Activated CD8-positive, alpha-beta memory T cell treated with anti-CD3 and anti-CD28 coated beads, Interleukin-2, amount 50 U/mL, for 4 hours (primary cell): ENCODE data around the gene SLFN12.
A peak's percentile ranks its signal among the peaks of the same experiment; 100 is the strongest.
"Not testable (repeated sequence)": the region's sequence is repeated elsewhere in the genome, so short reads cannot be mapped to it uniquely, and the experiment has no call there.

Experiments
- DNase-seq: peaks from one replicate; pipeline ENCODE4 v3.0.0-alpha.2; 2020

SLFN12 gene

GRCh38 chr17:35407531-35407930, 24.8 kb downstream of the SLFN12 start:
- no peak for DNase-seq

DNA sequence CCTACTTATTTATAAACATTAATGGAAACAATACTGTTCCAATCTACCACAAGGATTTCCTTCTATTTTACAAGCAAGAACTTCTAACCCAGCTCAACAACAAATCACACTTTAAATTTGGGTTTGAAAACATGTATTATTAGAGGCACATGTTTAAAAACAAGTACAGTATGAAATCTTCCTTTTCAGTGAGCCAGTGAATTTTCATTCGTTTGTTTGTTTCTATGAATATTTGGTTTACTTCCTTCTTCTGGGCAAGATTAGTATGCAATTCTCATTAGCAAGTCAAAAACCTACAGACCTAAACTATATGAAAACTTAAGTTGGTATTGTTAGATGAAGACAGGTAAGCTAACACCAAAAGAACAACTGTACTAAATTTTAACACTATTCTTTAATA, 25.7 kb downstream of the SLFN12 start:
- DNase-seq = no peak

DNA sequence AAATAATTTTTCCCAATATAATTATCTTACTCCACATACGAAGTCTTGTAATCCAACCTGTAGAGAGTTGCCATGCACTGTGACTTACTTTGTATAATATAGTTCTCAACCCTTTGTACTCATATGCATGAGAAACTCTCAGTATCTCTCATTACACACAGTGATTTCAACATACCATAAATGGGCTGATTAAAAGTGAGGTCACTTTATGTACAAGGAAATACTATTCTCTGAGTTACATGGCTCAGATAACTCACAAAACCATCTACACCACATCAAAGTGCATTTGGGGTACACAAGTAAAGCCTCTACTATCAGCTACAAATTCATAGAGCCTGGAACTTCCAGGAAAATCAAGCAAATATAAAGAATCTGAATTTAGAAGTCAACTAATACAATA, 27.9 kb downstream of the SLFN12 start:
- DNase-seq = no peak

GRCh38 chr17:35393783-35394182, 38.5 kb downstream of the SLFN12 start:
- not testable (repeated sequence) for DNase-seq

- no peak for DNase-seq
Observed at GRCh38 chr17:35390663-35391062, 41.6 kb downstream of the SLFN12 start.

- DNase-seq = no peak
Observed at GRCh38 chr17:35390156-35390555, 42.1 kb downstream of the SLFN12 start.

DNA sequence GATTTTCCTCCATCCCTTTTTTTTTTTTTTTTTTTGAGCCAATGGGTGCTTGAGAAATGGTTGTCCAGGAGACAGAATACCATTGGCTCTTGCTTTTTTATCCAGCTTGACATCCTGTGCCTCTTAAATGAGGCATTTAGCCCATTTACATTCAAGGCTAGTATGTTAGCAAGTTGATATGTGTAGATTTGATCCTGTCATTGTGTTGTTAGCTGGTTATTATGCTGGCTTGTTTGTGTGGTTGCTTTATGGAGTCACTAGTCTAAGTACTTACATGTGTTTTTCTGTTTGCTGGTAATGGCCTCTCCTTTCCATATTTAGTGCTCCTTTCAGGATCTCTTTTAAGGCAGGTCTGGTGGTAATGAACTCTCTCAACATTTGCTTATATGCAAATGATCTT, 44.8 kb downstream of the SLFN12 start:
- no peak for DNase-seq

- DNase-seq = no peak
Observed at GRCh38 chr17:35377706-35378105, 54.6 kb downstream of the SLFN12 start.

GRCh38 chr17:35377068-35377467, 55.2 kb downstream of the SLFN12 start:
- DNase-seq = no peak

DNA sequence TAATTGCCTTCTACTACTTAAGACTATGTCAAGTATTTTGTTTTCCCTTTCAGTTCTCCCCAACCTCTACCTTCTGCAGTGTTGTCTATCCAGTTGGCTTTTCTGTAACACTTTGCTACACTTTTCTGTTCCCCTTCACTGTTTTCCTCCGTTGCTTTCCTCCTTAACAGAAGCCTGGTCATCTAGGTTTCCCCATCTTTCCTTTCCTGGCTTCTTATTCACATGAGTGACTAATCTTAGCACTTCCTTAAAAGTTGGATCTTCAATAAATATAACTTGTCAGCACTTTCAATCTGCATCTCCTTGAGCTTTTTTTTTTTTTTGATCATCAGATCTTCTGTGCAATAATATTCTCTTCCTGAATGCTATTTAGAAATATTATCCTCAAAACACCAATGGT, 56.1 kb downstream of the SLFN12 start:
- DNase-seq = no peak

- no peak for DNase-seq
Observed at GRCh38 chr17:35374766-35375344, 57.4 kb downstream of the SLFN12 start.

GRCh38 chr17:35373984-35374765, 58.1 kb downstream of the SLFN12 start:
- peak; percentile 47 for DNase-seq

DNA sequence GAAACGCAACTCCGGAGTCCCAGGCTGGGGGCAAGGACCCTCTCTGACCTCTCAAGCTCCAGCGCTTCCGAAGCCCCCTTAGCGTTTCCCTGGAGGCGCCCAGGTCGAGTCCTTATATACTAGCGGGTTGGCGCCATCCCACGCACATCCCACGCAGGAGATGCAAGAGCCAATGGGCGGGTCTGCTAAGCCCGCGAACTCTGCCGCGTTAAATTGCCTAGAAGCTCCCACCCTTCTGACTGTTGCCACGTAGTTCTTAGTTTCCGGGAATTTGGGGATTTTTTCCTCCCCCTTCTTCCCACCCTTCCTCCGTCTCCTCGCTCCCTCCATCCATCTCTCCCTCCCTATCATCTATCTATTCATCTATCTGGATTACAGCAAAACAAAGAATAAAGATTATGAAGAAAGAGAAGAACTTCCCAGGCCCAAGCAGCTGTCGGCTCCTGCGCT, 58.7 kb downstream of the SLFN12 start, which contains the start of gene SLFN11:
Gene SLFN11 (minus strand): TSS at position 88 of the 450 bp plus-strand sequence. CDS start 9,814 bp downstream, outside the sequence.
- DNase-seq = peak; percentile 91

DNA sequence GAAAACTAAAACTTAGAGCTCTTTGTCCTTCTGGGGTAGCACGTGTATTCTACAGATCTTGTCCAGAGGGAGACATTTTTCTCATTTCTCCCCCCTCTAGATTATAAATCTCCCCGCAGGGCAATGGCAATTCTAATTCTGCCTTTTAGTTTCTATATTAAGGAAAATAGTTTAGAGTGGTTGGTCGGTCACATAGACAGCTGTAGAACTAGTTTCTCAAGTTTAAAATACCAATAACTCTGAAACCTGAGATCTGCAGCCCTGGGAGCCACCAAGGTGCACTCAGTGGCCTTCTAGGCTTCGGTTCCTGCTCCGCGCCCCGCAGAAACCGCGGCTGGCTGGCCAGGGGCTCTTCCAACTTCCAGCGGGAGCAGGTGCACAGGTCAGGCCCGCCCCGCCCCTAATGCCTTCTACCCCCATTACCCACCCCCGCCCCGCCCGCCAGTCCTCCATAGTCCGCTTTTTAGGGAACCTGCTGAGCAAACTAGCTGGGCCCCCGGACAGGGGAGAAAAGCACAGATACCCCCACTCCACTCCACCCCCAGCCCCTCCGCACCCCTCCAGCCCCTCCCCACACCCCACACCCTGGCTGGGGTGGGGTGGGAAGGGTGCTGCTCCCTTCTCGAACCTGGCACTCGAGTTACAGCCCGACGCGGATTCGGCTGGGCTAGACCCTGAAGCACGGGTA, 59.3 kb downstream of the SLFN12 start:
- peak; percentile 21 for DNase-seq

DNA sequence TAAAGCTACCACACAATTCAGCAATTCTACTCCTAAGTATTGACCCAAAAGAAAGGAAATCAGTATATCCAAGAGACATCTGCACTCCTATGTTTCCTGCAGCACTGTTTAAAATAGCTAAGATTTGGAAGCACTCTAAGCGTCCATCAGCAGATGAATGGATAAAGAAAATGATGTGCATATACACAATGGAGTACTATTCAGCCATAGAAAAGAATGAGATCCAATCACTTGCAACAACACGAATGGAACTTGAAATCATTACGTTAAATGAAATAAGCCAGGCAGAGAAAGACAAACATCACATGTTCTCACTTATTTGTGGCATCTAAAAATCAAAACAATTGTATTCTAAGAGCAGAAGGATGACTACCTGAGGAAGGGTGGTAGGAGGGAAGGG, 60.4 kb downstream of the SLFN12 start:
- DNase-seq = no peak

DNA sequence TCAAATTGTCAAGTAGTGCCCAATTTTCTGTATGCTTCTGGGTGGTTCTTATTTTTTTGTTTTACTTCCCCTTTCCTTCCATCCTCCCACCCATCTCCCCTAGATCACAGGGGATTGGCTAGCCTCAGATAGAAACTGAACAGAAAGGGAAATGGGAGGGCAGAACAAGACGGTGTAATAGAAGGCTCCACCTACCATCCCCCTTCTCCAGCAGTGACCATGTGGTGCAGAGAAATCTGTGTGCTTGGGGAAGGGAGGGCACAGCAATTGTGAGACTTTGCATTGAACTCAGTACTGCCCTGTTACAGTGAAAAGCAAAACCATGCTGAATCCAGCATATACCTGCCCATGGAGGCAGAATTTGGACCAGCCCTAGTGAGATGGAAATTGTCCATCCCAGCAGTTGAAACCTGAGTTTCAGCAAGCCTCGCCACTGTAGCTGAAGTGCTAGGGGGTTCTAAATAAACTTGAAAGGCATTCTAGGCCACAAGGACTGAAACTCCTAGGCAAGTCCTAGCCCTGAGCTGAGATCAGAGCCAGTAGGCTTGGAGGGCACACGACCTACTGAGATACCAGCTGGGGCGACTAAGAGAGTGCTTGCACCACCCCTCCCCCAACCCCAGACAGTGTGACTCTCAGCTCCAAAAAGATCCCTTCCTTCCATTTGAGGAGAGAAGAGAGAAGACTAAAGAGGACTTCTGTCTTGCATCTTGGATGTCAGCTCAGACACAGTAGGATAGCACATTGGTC, 64.0 kb downstream of the SLFN12 start:
- DNase-seq = no peak

DNA sequence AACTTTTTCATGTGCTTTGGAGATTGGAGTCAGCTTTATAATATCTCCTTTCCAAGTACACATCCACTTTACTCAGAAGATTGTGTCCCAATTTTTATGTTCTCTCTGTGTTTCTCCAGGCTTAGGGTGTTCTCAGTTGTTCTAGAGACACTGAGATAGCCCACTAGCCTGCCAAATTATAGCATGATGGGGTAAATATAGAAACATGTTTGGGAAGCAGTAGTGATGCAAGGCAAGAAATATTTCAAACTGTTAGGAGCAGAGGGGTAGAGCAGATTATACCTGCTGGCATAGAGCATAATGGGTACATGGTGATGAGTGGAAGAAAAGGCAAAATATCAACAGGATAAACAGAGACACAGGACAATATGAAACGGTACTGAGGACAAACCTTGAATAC, 71.3 kb downstream of the SLFN12 start:
- DNase-seq = no peak
